Stomach (tissue), 4 donors: ENCODE data around the gene URM1.
A peak's percentile ranks its signal among the peaks of the same experiment; 100 is the strongest.

ENCODE experiments used
- EP300 ChIP-seq: sonication (generic); formaldehyde crosslinking; IDR thresholded peaks from one replicate; pipeline ENCODE4 v1.6.1; 2017; ENCODE audit warnings: antibody characterized with exemption
- POLR2A ChIP-seq, 4 donors: fragments of 450-650 bp; IDR thresholded peaks; one replicate each; pipeline ENCODE4 v1.6.1; 2016; ENCODE audit warnings: antibody characterized with exemption in 4 of 4, control low read depth in 2 of 4, mild to moderate bottlenecking in 1 of 4, moderate library complexity in 1 of 4
- POLR2AphosphoS5 ChIP-seq, 3 donors: sonication (generic); formaldehyde crosslinking; IDR thresholded peaks; one replicate each; pipeline ENCODE4 v1.6.1; 2016; ENCODE audit warnings: antibody characterized with exemption in 3 of 3
- TF ChIP-seq, protein P1 (sequence below), 7 experiments: fragments of 450-650 bp in 4 of 7; fragments of 200-600 bp in 3 of 7; sonication (generic) in 3 of 7; IDR thresholded peaks; one replicate each; pipeline ENCODE4 v1.5.1; 2016 to 2019; ENCODE audit warnings: antibody characterized with exemption in 7 of 7, control low read depth in 2 of 7, mild to moderate bottlenecking in 1 of 7

DNA sequence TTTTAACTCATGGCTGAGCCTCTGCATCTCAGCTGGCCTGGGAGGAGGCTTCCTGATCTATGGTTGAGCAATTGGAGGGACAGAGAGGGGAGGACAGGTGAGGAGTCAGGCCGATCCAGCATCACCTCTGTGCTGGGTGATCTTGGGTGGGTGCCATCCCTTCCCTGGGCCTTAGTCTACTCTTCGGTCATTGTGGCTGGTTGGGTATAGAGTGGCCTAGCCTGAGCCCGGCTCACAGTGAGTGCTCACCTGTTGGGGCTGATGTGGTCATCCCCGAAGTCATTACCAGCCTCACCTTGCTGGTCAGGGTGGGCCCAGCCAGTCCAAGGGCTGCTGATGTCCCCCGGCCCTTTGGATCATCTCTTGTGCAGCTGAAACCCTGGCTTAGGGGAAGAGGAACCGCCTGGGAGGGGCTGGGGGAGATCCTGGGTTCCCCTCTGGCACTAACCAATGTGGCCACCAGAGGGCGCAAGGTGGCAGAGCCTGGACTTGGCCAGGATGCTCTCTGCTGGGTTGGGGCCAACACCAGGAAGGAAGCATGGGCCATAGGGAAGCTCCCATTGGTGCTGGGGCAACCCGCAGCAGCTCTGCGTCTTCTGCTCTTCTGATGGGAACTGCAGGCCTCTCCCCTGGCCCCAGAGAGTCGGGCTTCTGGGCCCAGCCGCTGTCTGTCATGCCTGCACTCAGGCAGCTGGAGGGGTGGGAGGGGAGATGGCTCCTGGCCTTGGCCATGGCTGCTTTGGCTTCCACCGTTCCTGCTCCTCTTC lies 67.4 kb downstream of the URM1 start:
- TF ChIP-seq POLR2AphosphoS5 (IDR thresholded peaks at IDR 0.05) (peak in 2 of 3 donors; percentile 30 to 86), POLR2A (IDR thresholded peaks at IDR 0.05) (no peak), EP300 (no peak)
- TF ChIP-seq, protein P1, sequence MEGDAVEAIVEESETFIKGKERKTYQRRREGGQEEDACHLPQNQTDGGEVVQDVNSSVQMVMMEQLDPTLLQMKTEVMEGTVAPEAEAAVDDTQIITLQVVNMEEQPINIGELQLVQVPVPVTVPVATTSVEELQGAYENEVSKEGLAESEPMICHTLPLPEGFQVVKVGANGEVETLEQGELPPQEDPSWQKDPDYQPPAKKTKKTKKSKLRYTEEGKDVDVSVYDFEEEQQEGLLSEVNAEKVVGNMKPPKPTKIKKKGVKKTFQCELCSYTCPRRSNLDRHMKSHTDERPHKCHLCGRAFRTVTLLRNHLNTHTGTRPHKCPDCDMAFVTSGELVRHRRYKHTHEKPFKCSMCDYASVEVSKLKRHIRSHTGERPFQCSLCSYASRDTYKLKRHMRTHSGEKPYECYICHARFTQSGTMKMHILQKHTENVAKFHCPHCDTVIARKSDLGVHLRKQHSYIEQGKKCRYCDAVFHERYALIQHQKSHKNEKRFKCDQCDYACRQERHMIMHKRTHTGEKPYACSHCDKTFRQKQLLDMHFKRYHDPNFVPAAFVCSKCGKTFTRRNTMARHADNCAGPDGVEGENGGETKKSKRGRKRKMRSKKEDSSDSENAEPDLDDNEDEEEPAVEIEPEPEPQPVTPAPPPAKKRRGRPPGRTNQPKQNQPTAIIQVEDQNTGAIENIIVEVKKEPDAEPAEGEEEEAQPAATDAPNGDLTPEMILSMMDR (IDR thresholded peaks at IDR 0.05) = peak in 5 of 7 experiments; percentile 68 to 98 (median 91)
